ENCODE data around the gene NFATC2IP.
"Not testable (repeated sequence)": the region's sequence is repeated elsewhere in the genome, so short reads cannot be mapped to it uniquely, and the experiment has no call there.

The NFATC2IP gene

GRCh38 chr16:28925386-28926228, 25.1 kb upstream of the NFATC2IP start:
- peak; percentile 43 to 61 for DNase-seq (ENCODE audit: low read depth in 2 of 2, low spot score in 1 of 2)

- not testable (repeated sequence) for DNase-seq (ENCODE audit: low read depth in 2 of 2, low spot score in 1 of 2)
Observed at GRCh38 chr16:28926284-28926683, 24.5 kb upstream of the NFATC2IP start.

- no peak for DNase-seq (ENCODE audit: low read depth in 2 of 2, low spot score in 1 of 2)
Observed at GRCh38 chr16:28927815-28928214, 22.9 kb upstream of the NFATC2IP start.

GRCh38 chr16:28930203-28930602, 20.5 kb upstream of the NFATC2IP start:
- DNase-seq (ENCODE audit: low read depth in 2 of 2, low spot score in 1 of 2): no peak

- DNase-seq (ENCODE audit: low read depth in 2 of 2, low spot score in 1 of 2): no peak
Observed at GRCh38 chr16:28930652-28931051, 20.1 kb upstream of the NFATC2IP start.

GRCh38 chr16:28931801-28932225, 18.9 kb upstream of the NFATC2IP start, which contains the start of gene CD19:
TSS of gene CD19 (plus strand) at chr16:28931971. CDS start at chr16:28932001, 30 bp downstream.
- DNase-seq (ENCODE audit: low read depth in 2 of 2, low spot score in 1 of 2): no peak

- no peak for DNase-seq (ENCODE audit: low read depth in 2 of 2, low spot score in 1 of 2)
Observed at GRCh38 chr16:28932339-28933141, 18.2 kb upstream of the NFATC2IP start.

- DNase-seq (ENCODE audit: low read depth in 2 of 2, low spot score in 1 of 2): no peak
Observed at GRCh38 chr16:28933171-28933570, 17.6 kb upstream of the NFATC2IP start.

- DNase-seq (ENCODE audit: low read depth in 2 of 2, low spot score in 1 of 2): no peak
Observed at GRCh38 chr16:28935346-28935745, 15.4 kb upstream of the NFATC2IP start.

- peak; percentile 63 for DNase-seq (ENCODE audit: low read depth in 2 of 2, low spot score in 1 of 2)
Observed at GRCh38 chr16:28935924-28936783, 14.6 kb upstream of the NFATC2IP start.

- DNase-seq (ENCODE audit: low read depth in 2 of 2, low spot score in 1 of 2): no peak
Observed at GRCh38 chr16:28936784-28937155, 14.0 kb upstream of the NFATC2IP start.

GRCh38 chr16:28937222-28937876, 13.4 kb upstream of the NFATC2IP start:
- DNase-seq (ENCODE audit: low read depth in 2 of 2, low spot score in 1 of 2): no peak

- DNase-seq (ENCODE audit: low read depth in 2 of 2, low spot score in 1 of 2): no peak
Observed at GRCh38 chr16:28938721-28939120, 12.0 kb upstream of the NFATC2IP start.

- not testable (repeated sequence) for DNase-seq (ENCODE audit: low read depth in 2 of 2, low spot score in 1 of 2)
Observed at GRCh38 chr16:28939825-28940224, 10.9 kb upstream of the NFATC2IP start.

- no peak for DNase-seq (ENCODE audit: low read depth in 2 of 2, low spot score in 1 of 2)
Observed at GRCh38 chr16:28943281-28943680, 7.5 kb upstream of the NFATC2IP start.

- DNase-seq (ENCODE audit: low read depth in 2 of 2, low spot score in 1 of 2): no peak
Observed at GRCh38 chr16:28946681-28947080, 4.1 kb upstream of the NFATC2IP start.

GRCh38 chr16:28951410-28951943, 740 bp downstream of the NFATC2IP start:
- DNase-seq (ENCODE audit: low read depth in 2 of 2, low spot score in 1 of 2): no peak

- DNase-seq (ENCODE audit: low read depth in 2 of 2, low spot score in 1 of 2): no peak
Observed at GRCh38 chr16:28958216-28958615, 7.5 kb downstream of the NFATC2IP start.

GRCh38 chr16:28958836-28959235, 8.1 kb downstream of the NFATC2IP start:
- DNase-seq (ENCODE audit: low read depth in 2 of 2, low spot score in 1 of 2): no peak

GRCh38 chr16:28964072-28964471, 13.3 kb downstream of the NFATC2IP start:
- no peak for DNase-seq (ENCODE audit: low read depth in 2 of 2, low spot score in 1 of 2)
